HEK293 (cell line): ENCODE results near the gene CSF3.

Experiments used
- CTCF ChIA-PET: fragments of 350-600 bp; formaldehyde crosslinking; extraction: SDS; loops from one replicate; lab custom pipeline; 2021; ENCODE audit warnings: antibody characterized with exemption; lab: Yijun Ruan, JAX
- POLR2A ChIA-PET: fragments of 300-600 bp; formaldehyde crosslinking; extraction: SDS; loops from one replicate; lab custom pipeline; 2020; ENCODE audit warnings: antibody characterized with exemption, inconsistent platforms; lab: Yijun Ruan, JAX
- H3K27ac ChIP-seq: fragments of 200-500 bp; sonication (Bioruptor generic); 2 replicates; pipeline ENCODE4 v1.5.1; 2014; ENCODE audit warnings: low read depth, low read length, control low read depth, inconsistent platforms; ENCODE audit errors: extremely low read depth
- H3K36me3 ChIP-seq, 2 experiments: fragments of 200-500 bp in 1 of 2; sonication (Bioruptor generic) in 1 of 2; 1 replicate in 1 of 2; 2 replicates in 1 of 2; pipeline ENCODE4 v1.5.1; 2014 to 2017; ENCODE audit warnings: inconsistent platforms in 2 of 2, low read length in 2 of 2; ENCODE audit not compliant: control insufficient read depth in 2 of 2, insufficient read depth in 1 of 2
- H3K4me1 ChIP-seq: fragments of 200-500 bp; sonication (Bioruptor generic); 2 replicates; pipeline ENCODE4 v1.5.1; 2014; ENCODE audit warnings: mild to moderate bottlenecking, low read length, inconsistent platforms; ENCODE audit not compliant: control insufficient read depth, insufficient read depth
- H3K4me3 ChIP-seq: 2 replicates; pipeline ENCODE4 v1.5.1; 2011; ENCODE audit warnings: low read depth, mild to moderate bottlenecking, control low read depth, low read length, moderate library complexity
- H3K9me3 ChIP-seq: fragments of 200-500 bp; sonication (Bioruptor generic); 2 replicates; pipeline ENCODE4 v1.5.1; 2014; ENCODE audit warnings: low read depth, low read length, inconsistent platforms; ENCODE audit not compliant: control insufficient read depth, insufficient read depth
- HOXC10 ChIP-seq: sonication (generic); formaldehyde crosslinking; IDR thresholded peaks from 2 replicates; pipeline ENCODE4 v1.8.1; 2023; ENCODE audit warnings: mild to moderate bottlenecking, missing genetic modification reagents
- KLF1 ChIP-seq: fragments of 450-650 bp; formaldehyde crosslinking; IDR thresholded peaks from 2 replicates; pipeline ENCODE4 v1.5.1; 2016; ENCODE audit warnings: missing biosample characterization, missing genetic modification characterization
- PRDM10 ChIP-seq: fragments of 450-650 bp; formaldehyde crosslinking; IDR thresholded peaks from 2 replicates; pipeline ENCODE4 v1.5.1; 2016; ENCODE audit warnings: missing biosample characterization, missing genetic modification characterization
- SP2 ChIP-seq: fragments of 450-650 bp; formaldehyde crosslinking; IDR thresholded peaks from 2 replicates; pipeline ENCODE4 v1.5.1; 2016; ENCODE audit warnings: missing biosample characterization, missing genetic modification characterization
- YY2 ChIP-seq: fragments of 450-650 bp; formaldehyde crosslinking; IDR thresholded peaks from 2 replicates; pipeline ENCODE4 v1.5.1; 2016; ENCODE audit warnings: missing biosample characterization, missing genetic modification characterization
- ZNF132 ChIP-seq: fragments of 450-650 bp; formaldehyde crosslinking; IDR thresholded peaks from 2 replicates; pipeline ENCODE4 v1.5.1; 2017; ENCODE audit warnings: missing biosample characterization, missing genetic modification characterization, borderline replicate concordance
- ZNF202 ChIP-seq: fragments of 450-650 bp; formaldehyde crosslinking; IDR thresholded peaks from 2 replicates; pipeline ENCODE4 v1.5.1; 2016; ENCODE audit warnings: missing biosample characterization, missing genetic modification characterization, borderline replicate concordance
- ZNF214 ChIP-seq: fragments of 450-650 bp; formaldehyde crosslinking; IDR thresholded peaks from 2 replicates; pipeline ENCODE4 v1.5.1; 2017; ENCODE audit warnings: missing biosample characterization, mild to moderate bottlenecking, missing genetic modification characterization, borderline replicate concordance
- ZNF292 ChIP-seq: fragments of 450-650 bp; formaldehyde crosslinking; IDR thresholded peaks from 2 replicates; pipeline ENCODE4 v1.5.1; 2016; ENCODE audit warnings: low read depth, missing biosample characterization, missing genetic modification characterization, borderline replicate concordance
- ZNF311 ChIP-seq: fragments of 450-650 bp; formaldehyde crosslinking; IDR thresholded peaks from 2 replicates; pipeline ENCODE4 v1.5.1; 2017; ENCODE audit warnings: missing biosample characterization, missing genetic modification characterization, borderline replicate concordance
- ZNF366 ChIP-seq: fragments of 450-650 bp; formaldehyde crosslinking; conservative IDR thresholded peaks from 2 replicates; pipeline ENCODE4 v1.5.1; 2016; ENCODE audit warnings: missing biosample characterization, missing genetic modification characterization
- ZNF510 ChIP-seq: fragments of 450-650 bp; formaldehyde crosslinking; IDR thresholded peaks from 2 replicates; pipeline ENCODE4 v1.5.1; 2018; ENCODE audit warnings: mild to moderate bottlenecking, missing genetic modification characterization, missing biosample characterization; ENCODE audit not compliant: insufficient replicate concordance
- ZNF513 ChIP-seq: fragments of 450-650 bp; IDR thresholded peaks from 2 replicates; pipeline ENCODE4 v1.5.1; 2018; ENCODE audit warnings: missing biosample characterization, missing genetic modification characterization
- ZNF600 ChIP-seq: fragments of 450-650 bp; formaldehyde crosslinking; IDR thresholded peaks from 2 replicates; pipeline ENCODE4 v1.5.1; 2016; ENCODE audit warnings: missing biosample characterization, missing genetic modification characterization
- ZNF639 ChIP-seq: fragments of 450-650 bp; formaldehyde crosslinking; IDR thresholded peaks from 2 replicates; pipeline ENCODE4 v1.5.1; 2016; ENCODE audit warnings: missing biosample characterization, missing genetic modification characterization
- ZNF707 ChIP-seq: fragments of 450-650 bp; formaldehyde crosslinking; IDR thresholded peaks from 2 replicates; pipeline ENCODE4 v1.5.1; 2016; ENCODE audit warnings: missing biosample characterization, missing genetic modification characterization
- ZSCAN23 ChIP-seq: fragments of 450-650 bp; formaldehyde crosslinking; IDR thresholded peaks from 2 replicates; pipeline ENCODE4 v1.5.1; 2016; ENCODE audit warnings: missing biosample characterization, missing genetic modification characterization
- TF ChIP-seq, protein P1 (sequence below): fragments of 450-650 bp; formaldehyde crosslinking; IDR thresholded peaks from 2 replicates; pipeline ENCODE4 v1.5.1; 2016; ENCODE audit warnings: missing biosample characterization, missing genetic modification characterization, low read depth
- TF ChIP-seq, protein P2 (sequence below): fragments of 450-650 bp; formaldehyde crosslinking; IDR thresholded peaks from 2 replicates; pipeline ENCODE4 v1.5.1; 2017; ENCODE audit warnings: missing biosample characterization, missing genetic modification characterization
- TF ChIP-seq, protein P3 (sequence below): fragments of 450-650 bp; formaldehyde crosslinking; IDR thresholded peaks from 2 replicates; pipeline ENCODE4 v1.5.1; 2017; ENCODE audit warnings: missing biosample characterization, missing genetic modification characterization

The CSF3 gene

DNA sequence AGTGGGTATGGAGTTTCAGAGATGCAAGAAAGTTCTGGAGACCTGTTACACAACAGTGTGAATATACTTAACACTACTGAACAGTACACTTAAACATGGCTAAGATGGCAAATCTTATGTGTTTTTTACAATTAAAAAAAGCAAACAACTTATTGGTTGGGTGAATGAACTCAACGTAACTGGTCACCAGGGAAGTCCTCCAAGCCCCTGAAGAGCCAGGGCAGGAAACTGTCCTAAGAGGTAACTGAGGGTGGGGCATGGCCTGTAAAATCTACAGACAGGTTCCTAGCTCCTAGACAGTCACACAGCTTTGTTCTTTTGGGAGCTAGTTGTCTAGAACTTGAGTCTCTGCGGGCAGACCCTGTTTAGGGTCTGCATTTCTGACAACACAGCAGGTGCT lies 10.3 kb downstream of the CSF3 start:
- no peak overlapping the region for H3K27ac ChIP-seq
- ChIA-PET POLR2A (interaction anchor here (0.5 kb wide), 1 partner anchor 19 kb away, joined by 6 read pairs; no protein-coding TSS in a partner anchor), CTCF (interaction anchor here (0.6 to 11.2 kb wide), 17 partner anchors 12 to 327 kb away, joined by 3 to 268 read pairs (median 7); partner anchors contain the start of genes CSF3, MED24 and NR1D1)
- TF ChIP-seq, protein P1, sequence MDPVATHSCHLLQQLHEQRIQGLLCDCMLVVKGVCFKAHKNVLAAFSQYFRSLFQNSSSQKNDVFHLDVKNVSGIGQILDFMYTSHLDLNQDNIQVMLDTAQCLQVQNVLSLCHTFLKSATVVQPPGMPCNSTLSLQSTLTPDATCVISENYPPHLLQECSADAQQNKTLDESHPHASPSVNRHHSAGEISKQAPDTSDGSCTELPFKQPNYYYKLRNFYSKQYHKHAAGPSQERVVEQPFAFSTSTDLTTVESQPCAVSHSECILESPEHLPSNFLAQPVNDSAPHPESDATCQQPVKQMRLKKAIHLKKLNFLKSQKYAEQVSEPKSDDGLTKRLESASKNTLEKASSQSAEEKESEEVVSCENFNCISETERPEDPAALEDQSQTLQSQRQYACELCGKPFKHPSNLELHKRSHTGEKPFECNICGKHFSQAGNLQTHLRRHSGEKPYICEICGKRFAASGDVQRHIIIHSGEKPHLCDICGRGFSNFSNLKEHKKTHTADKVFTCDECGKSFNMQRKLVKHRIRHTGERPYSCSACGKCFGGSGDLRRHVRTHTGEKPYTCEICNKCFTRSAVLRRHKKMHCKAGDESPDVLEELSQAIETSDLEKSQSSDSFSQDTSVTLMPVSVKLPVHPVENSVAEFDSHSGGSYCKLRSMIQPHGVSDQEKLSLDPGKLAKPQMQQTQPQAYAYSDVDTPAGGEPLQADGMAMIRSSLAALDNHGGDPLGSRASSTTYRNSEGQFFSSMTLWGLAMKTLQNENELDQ (tag by site-specific recombination), result no peak
- TF ChIP-seq ZNF366 (tag by site-specific recombination) (no peak), ZNF513 (tag by site-specific recombination) (no peak), ZNF311 (tag by site-specific recombination) (no peak), HOXC10 (no peak), PRDM10 (tag by site-specific recombination) (no peak)
- H3K4me3 ChIP-seq, result no peak overlapping the region
- H3K9me3 ChIP-seq, result no peaks in the 10 kb centered on the region
- peaks cover 16% of the 10 kb centered on the region for H3K4me1 ChIP-seq
- peaks cover 44 to 92% of the 10 kb centered on the region in 2 experiments for H3K36me3 ChIP-seq

- H3K4me3 ChIP-seq, result no peak overlapping the region
- CTCF ChIA-PET, result interaction anchor here (0.5 to 11.2 kb wide), 36 partner anchors 12 to 493 kb away, joined by 3 to 268 read pairs (median 5); partner anchors contain the start of genes CSF3, MED24 and NR1D1
- peaks cover 47 to 93% of the 10 kb centered on the region in 2 experiments for H3K36me3 ChIP-seq
These were observed 11.0 kb downstream of the CSF3 start for GRCh38 chr17:40025991-40026815.

More at GRCh38 chr17:40025991-40026815, 11.0 kb downstream of the CSF3 start:
- Histone ChIP-seq H3K9me3 (no peaks in the 10 kb centered on the region), H3K27ac (no peak overlapping the region), H3K4me1 (peaks cover 16% of the 10 kb centered on the region)
- TF ChIP-seq ZNF639 (tag by site-specific recombination) (no peak), ZNF292 (no peak), YY2 (no peak), ZNF214 (tag by site-specific recombination) (no peak), KLF1 (tag by site-specific recombination) (no peak), SP2 (tag by site-specific recombination) (no peak), ZNF132 (tag by site-specific recombination) (no peak), ZSCAN23 (no peak), ZNF600 (tag by site-specific recombination) (no peak), ZNF202 (tag by site-specific recombination) (no peak), ZNF707 (tag by site-specific recombination) (no peak), ZNF510 (tag by site-specific recombination) (no peak)
- TF ChIP-seq, protein P2, sequence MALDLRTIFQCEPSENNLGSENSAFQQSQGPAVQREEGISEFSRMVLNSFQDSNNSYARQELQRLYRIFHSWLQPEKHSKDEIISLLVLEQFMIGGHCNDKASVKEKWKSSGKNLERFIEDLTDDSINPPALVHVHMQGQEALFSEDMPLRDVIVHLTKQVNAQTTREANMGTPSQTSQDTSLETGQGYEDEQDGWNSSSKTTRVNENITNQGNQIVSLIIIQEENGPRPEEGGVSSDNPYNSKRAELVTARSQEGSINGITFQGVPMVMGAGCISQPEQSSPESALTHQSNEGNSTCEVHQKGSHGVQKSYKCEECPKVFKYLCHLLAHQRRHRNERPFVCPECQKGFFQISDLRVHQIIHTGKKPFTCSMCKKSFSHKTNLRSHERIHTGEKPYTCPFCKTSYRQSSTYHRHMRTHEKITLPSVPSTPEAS (tag by site-specific recombination), result no peak
- TF ChIP-seq, protein P3, sequence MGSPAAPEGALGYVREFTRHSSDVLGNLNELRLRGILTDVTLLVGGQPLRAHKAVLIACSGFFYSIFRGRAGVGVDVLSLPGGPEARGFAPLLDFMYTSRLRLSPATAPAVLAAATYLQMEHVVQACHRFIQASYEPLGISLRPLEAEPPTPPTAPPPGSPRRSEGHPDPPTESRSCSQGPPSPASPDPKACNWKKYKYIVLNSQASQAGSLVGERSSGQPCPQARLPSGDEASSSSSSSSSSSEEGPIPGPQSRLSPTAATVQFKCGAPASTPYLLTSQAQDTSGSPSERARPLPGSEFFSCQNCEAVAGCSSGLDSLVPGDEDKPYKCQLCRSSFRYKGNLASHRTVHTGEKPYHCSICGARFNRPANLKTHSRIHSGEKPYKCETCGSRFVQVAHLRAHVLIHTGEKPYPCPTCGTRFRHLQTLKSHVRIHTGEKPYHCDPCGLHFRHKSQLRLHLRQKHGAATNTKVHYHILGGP (tag by site-specific recombination), result no peak
- POLR2A ChIA-PET, result interaction anchor here (0.5 to 1.6 kb wide), 3 partner anchors 11 to 85 kb away, joined by 3 to 6 read pairs (median 3); no protein-coding TSS in a partner anchor
